ENCODE data around the gene TMEM121B.

Gene TMEM121B

GRCh38 chr22:17109976-17110375 lies 11.2 kb downstream of the TMEM121B start:
- no peak for DNase-seq

GRCh38 chr22:17109113-17109865 lies 11.9 kb downstream of the TMEM121B start:
- DNase-seq: no peak

DNA sequence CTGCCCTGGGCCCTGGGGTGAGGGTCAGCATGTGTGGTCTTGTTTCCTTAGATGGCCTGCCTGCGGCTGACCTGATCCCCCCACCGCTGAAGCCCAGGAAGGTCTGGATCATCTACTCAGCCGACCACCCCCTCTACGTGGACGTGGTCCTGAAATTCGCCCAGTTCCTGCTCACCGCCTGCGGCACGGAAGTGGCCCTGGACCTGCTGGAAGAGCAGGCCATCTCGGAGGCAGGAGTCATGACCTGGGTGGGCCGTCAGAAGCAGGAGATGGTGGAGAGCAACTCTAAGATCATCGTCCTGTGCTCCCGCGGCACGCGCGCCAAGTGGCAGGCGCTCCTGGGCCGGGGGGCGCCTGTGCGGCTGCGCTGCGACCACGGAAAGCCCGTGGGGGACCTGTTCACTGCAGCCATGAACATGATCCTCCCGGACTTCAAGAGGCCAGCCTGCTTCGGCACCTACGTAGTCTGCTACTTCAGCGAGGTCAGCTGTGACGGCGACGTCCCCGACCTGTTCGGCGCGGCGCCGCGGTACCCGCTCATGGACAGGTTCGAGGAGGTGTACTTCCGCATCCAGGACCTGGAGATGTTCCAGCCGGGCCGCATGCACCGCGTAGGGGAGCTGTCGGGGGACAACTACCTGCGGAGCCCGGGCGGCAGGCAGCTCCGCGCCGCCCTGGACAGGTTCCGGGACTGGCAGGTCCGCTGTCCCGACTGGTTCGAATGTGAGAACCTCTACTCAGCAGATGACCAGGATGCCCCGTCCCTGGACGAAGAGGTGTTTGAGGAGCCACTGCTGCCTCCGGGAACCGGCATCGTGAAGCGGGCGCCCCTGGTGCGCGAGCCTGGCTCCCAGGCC lies 12.7 kb downstream of the TMEM121B start:
- no peak for DNase-seq

- no peak for DNase-seq
These were observed 13.7 kb downstream of the TMEM121B start for GRCh38 chr22:17107547-17107810.

- peak; percentile 28 to 45 for DNase-seq
These were observed 14.2 kb downstream of the TMEM121B start for GRCh38 chr22:17106785-17107546.

- no peak for DNase-seq
These were observed 14.9 kb downstream of the TMEM121B start for GRCh38 chr22:17106161-17106784.

GRCh38 chr22:17105143-17106129 lies 15.7 kb downstream of the TMEM121B start:
- DNase-seq: no peak

GRCh38 chr22:17104336-17104935 lies 16.7 kb downstream of the TMEM121B start:
- DNase-seq: no peak

DNA sequence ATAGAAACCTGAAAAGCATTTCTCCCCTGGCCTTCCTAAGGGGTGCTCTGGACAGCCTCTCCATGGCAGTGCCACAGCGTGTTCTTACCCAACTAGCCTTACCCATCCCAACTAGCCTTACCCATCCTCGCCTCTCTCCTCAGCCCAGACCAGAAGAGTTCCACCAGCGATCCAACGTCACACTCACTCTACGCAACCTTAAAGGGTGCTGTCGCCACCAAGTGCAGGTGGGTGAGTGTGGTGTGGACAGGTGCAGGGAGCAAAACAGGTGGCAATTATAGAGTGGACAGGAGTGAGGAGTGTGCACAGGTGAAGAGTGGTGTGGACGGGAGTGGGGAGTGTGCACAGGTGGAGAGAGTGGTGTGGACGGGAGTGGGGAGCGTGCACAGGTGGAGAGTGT lies 17.8 kb downstream of the TMEM121B start:
- no peak for DNase-seq

DNA sequence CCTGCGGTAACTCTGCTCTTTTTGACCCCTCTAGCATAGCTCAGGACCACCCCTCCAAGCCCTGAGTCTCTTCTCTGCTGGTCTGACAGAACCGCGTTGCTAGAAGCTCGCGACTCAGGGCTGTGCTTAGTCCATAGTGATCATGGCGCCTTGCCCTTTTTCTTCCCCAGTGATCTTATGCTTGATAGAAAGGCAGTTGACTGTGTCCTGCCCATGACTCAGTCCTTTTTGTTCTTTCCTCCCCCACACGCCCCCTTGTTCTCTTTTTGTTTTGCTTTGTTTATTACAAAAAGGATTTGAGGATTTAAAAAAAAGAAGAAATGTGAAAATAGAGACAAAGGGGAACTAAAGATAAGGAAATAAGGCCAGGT lies 18.9 kb downstream of the TMEM121B start:
- no peak for DNase-seq

DNA sequence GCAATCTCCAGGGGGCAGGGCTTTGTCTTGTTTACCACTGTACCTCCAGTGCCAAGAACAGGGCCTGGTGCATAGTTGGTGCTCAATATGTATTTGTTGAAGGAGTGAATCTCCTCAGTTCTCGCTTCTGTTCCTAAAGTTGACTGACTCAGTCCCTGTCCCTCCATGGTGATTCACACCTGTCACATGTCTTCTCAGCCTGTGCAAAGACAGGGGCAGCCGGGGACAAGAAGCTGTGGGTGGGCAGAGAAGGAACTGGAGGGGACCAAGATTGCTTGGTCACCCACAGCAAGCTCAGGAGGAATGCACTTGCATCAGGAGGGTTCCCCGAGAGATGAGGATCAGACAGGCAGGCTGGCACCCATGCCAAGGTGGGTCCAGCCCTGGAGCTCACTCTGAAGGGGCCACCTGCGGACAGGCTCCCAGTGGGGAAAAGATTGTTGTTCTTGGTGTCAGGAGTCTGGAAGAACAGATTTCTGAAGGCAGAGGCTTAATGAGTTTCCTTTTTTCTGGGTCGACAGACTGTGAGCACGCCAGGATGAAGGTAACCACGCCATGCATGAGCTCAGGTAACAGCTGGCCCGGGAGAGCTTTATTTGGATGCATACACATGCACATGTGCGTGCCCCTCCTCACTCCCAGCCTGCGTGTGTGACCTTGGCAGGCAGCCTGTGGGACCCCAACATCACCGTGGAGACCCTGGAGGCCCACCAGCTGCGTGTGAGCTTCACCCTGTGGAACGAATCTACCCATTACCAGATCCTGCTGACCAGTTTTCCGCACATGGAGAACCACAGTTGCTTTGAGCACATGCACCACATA lies 19.5 kb downstream of the TMEM121B start:
- no peak for DNase-seq

DNA sequence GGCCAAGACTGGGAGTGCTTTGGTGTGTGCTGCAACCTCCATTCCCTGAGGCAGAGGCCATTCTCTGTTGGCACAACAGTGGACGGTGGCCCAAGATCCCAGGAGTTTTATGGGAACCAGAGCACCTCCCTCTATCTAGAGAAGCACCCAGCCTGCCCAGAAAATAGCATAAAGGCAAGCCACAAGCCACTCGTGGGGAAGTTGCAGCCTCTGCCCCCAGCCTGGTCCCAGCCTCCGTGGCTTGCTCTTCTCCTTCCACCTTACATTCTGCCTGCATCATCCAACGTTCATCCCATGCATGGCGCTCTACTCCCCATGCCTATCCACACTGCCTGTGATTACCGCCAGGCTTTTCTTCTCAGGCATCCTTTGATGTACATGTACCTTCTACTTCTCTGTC lies 20.5 kb downstream of the TMEM121B start:
- no peak for DNase-seq

DNA sequence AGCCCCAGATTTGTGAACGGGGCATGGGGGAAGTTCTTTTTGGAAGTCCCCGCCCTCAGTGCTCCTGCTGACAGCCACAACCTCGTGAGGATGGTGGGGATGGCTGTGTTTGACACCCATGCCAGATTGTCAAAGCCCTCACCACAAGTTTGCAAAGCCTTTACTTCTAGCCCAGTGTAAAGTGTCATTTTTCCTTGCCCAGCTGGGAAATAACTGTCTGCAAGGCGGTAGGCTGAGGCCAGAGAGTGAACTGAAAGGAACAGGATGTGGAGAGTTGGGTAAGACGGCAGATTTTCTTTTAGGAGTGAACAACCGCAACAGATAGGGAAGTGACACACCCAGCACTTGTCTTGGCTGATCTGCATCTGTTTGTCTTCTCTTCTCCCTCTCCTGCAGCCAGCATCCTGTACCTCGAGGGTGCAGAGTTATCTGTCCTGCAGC lies 22.8 kb downstream of the TMEM121B start:
- DNase-seq: peak in 1 of 2 experiments; percentile 30

DNA sequence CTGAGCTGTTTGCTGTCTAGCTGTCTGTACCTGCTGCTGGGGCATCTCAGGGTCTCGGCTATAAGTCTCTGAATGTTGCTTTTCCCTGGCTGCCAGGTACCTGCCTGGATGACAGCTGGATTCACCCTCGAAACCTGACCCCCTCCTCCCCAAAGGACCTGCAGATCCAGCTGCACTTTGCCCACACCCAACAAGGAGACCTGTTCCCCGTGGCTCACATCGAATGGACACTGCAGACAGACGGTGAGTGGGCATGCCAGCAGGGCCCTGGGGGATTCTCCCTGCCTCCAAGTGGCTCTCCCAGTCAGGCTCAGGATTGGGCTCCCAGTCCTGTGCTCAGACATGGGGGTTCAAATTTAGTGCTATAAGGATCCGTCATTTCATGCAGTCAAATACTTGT lies 23.5 kb downstream of the TMEM121B start:
- no peak for DNase-seq

GRCh38 chr22:17097062-17097461 lies 24.1 kb downstream of the TMEM121B start:
- DNase-seq: no peak

GRCh38 chr22:17096071-17096470 lies 25.1 kb downstream of the TMEM121B start:
- no peak for DNase-seq

DNA sequence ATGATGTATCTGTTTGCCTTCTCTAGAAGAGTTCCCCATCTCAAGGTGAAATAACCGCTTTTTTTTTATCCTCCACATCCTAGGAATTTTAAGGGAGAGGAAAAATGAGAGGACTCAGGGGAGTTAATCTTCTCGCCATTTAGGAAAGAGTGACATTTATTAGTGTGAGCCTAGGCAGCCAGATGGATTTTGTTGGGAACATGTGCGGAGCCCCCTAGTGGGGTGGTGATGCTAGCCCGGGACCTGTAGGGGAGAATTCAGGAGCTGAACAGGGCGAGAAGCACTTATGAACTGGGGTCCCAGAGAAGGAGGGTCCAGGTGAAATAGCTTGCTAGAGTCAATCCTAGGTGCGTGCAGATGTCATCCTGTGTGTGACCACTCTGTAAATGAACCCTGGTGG lies 25.6 kb downstream of the TMEM121B start:
- DNase-seq: no peak

GRCh38 chr22:17093081-17093480 lies 28.1 kb downstream of the TMEM121B start:
- DNase-seq: no peak

DNA sequence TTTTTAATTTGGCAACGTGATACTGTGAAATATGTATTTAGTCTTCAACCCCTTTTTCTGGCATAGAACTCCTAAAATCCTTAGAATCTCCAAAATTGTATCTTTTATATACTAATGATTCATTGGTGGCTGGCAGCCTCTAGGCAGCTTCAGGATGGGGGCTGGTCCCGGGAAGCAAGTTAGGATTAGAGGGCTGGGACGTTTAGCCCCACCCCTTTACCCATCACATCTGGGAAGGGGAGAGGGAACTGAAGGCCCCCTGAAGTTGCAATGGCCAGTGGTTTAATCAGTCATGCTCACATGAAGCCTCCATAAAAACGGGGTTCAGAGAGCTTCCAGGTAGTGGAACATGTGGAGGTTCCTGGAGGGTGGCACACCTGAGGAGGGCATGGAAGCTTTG lies 29.3 kb downstream of the TMEM121B start:
- DNase-seq: no peak

- no peak for DNase-seq
These were observed 30.6 kb downstream of the TMEM121B start for GRCh38 chr22:17090550-17090949.

Data from activated CD4-positive, alpha-beta T cell treated with anti-CD3 and anti-CD28 coated beads, Interleukin-2, amount 50 U/mL, for 48 hours (primary cell).